GM19395 (cell line): ENCODE data around the gene NAXE.
"Not testable (repeated sequence)": the region's sequence is repeated elsewhere in the genome, so short reads cannot be mapped to it uniquely, and the experiment has no call there.

ENCODE experiments used
- ATAC-seq: cut with Tn5 transposase; IDR thresholded peaks from one replicate; pipeline ENCODE4 v1.9.1; 2021; ENCODE audit warnings: mild to moderate bottlenecking, moderate library complexity; ENCODE audit not compliant: unreplicated experiment

Gene NAXE

GRCh38 chr1:156618853-156619581 is 27.4 kb downstream of the NAXE start, which contains the start of gene HAPLN2:
Gene HAPLN2 (plus strand): TSS chr1:156619415. CDS start chr1:156623491, 4,076 bp downstream.
- no peak for ATAC-seq

DNA sequence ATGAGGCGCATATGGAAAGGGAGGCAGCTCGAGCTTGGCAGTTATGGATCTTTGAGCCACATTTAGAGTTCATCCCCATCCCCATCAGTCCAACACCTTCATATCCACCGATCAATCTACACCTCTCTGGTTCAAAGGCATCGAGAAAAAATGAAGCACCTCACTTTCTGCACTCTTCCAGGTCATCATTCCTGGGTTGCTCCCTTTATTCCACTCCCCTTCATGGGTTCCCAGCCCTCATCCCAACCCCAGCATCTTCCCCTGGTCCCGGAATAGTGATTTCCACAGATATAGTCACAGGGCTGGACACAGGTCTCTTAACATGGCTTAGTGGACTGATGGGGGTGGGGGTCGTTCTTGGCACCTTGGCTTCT is 28.0 kb downstream of the NAXE start:
- ATAC-seq: no peak

- ATAC-seq: no peak
Measured at GRCh38 chr1:156622581-156623297, 31.2 kb downstream of the NAXE start.

DNA sequence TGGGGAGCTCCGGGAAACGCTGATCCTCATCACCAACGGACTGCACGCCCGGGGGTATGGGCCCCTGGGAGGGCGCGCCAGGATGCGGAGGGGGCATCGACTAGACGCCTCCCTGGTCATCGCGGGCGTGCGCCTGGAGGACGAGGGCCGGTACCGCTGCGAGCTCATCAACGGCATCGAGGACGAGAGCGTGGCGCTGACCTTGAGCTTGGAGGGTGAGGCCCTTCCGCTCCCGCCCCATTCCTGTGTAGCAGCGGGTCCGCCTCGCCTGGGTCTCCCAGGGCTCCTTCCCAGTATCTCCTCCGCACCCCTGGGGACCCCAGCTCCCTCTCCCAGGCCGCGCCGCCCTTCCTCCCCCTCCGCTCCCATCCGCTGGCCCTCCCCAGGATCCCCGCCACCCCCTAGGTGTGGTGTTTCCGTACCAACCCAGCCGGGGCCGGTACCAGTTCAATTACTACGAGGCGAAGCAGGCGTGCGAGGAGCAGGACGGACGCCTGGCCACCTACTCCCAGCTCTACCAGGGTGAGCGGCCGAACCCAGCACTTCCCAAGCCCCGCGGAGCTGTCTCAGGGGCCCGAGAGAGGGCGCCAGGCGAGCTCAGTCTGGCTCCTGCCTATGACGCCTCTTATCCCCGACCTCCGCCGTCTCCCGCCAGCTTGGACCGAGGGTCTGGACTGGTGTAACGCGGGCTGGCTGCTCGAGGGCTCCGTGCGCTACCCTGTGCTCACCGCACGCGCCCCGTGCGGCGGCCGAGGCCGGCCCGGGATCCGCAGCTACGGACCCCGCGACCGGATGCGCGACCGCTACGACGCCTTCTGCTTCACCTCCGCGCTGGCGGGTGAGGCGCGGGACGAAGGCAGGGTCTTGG is 32.6 kb downstream of the NAXE start:
- no peak for ATAC-seq

GRCh38 chr1:156624814-156625435 is 33.3 kb downstream of the NAXE start:
- no peak for ATAC-seq

GRCh38 chr1:156625436-156626078 is 34.0 kb downstream of the NAXE start:
- no peak for ATAC-seq

GRCh38 chr1:156626079-156626438 is 34.5 kb downstream of the NAXE start:
- no peak for ATAC-seq

GRCh38 chr1:156627313-156627880 is 35.8 kb downstream of the NAXE start:
- ATAC-seq: no peak

- no peak for ATAC-seq
Measured at GRCh38 chr1:156629823-156630449, 38.4 kb downstream of the NAXE start.

- ATAC-seq: not testable (repeated sequence)
Measured at GRCh38 chr1:156631152-156631551, 39.6 kb downstream of the NAXE start.

DNA sequence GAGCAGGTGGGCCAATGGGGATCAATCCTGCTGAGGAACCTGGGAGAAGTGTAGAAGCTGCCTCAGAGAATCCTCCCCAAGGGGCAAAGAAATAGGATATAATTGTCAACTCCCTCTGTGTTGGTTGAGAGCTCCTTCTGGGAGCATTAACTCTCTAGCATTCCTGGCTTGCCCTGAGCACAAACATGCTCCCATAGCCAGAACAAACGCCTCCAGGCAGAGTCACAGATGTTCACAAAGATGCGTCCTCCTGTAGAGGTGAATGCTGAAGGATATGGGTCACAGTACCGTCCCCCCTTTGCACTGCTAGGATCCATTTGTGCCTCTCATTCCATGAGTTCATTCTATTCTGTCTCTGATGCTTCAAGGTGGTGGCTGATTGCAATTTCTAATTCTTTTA is 40.8 kb downstream of the NAXE start:
- ATAC-seq: no peak

DNA sequence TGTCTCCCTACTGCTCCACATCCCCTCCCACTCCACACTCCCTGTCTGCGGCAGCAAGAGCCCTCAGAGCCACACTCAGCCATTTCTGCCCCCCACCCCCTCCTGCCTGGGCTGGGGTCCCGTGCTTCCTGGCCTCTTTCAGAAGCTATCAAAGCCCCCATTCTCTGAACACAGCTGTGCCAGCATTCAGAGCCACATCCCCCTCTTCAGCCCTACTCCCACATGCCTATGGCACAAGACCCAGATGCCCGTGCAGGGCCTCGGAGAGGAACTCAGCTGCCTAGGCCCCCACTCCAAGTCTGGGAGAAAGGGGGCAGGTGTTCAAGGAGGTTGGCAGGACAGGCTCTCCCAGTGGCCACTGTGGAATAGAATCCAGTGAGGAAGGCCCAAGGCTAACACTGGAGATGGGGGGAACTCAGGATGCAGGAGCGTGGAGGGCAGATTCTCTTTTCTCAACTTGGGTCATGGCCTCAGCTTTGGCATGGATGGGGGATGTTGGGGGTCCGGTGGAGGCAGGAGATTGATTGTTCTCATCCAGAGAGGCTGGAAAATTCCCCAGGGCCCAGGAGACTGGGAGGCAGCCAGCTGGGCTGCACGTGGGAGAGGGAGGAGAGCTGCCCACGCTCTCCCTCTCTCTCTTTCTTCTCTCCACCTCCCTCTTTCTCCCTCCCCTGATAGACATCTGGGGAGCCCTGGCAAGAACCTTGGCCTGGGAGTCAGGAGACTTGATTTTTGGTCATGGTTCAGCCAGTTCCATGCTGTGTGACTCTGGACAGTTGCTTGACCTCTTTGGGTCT is 46.8 kb downstream of the NAXE start:
- ATAC-seq: no peak

- no peak for ATAC-seq
Measured at GRCh38 chr1:156639601-156640101, 48.1 kb downstream of the NAXE start.

- ATAC-seq: no peak
Measured at GRCh38 chr1:156640842-156641706, 49.5 kb downstream of the NAXE start.

DNA sequence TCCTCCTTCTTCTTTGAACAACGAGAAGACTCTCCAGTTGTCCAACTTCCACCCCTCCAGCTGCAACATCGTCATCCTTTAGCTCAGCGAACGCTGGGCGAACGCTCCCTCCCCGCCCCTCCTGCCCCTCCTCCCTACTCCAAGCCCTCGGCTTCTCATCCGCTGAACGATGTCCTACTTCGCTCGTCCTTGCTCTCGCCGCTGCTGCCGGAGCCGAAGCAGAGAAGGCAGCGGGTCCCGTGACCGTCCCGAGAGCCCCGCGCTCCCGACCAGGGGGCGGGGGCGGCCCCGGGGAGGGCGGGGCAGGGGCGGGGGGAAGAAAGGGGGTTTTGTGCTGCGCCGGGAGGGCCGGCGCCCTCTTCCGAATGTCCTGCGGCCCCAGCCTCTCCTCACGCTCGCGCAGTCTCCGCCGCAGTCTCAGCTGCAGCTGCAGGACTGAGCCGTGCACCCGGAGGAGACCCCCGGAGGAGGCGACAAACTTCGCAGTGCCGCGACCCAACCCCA is 50.2 kb downstream of the NAXE start, which contains the start of gene BCAN:
TSS of gene BCAN (plus strand) at position 357 of the 504 bp plus-strand sequence. CDS start 3,938 bp downstream, outside the sequence.
- no peak for ATAC-seq

DNA sequence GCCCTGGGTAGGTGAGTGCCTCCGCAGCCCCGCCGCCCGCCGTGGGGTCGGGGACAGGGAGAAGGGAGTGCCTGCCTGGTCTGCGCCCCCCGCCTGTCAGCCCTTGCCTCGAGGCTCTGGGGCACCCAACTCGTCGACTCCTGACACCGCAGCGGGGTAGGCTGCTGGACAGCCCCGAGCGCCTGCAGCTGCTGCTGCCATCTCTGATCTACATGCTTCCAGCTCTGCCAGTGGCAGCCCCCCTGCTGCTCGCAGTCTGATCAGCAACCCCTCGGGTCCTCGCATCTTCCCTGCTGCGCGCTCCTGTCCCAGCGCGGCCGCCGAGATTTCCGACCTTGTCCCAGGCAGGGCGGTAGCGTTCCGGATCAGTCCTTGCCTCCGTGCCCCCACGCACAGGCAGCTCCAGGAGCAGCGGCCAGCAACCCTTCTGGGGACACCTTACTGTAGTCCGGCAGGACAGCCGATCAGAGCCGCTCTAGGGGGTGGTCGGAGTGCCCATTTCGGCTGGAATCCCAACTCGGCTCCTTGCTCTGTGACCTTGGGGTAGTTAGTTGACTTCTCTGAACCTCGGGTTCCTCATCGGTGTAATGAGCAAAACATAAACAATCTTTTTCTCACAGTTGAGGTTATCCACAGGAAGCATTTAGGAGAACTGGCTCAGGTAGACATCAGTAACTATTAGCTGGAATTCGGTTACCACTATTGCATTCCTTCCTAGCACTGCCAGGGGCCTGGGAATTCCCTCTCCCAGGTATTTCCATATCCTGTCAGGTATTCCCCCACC is 50.9 kb downstream of the NAXE start:
- no peak for ATAC-seq
